Activated CD4-positive, alpha-beta T cell treated with anti-CD3 and anti-CD28 coated beads for 36 hours (primary cell): ENCODE results near the gene GSG1. TPM values are rescaled to one million over a fixed set of nuclear protein-coding genes. Genes with fewer than 3 reads are reported as not detected.
"Not testable (repeated sequence)": the region's sequence is repeated elsewhere in the genome, so short reads cannot be mapped to it uniquely, and the experiment has no call there.

Source experiments
- ATAC-seq: fragments of 200-7000 bp; cut with Tn5 transposase; one replicate; pipeline ENCODE4 v1.10.0; 2021; ENCODE audit warnings: mild to moderate bottlenecking, moderate library complexity
- CTCF ChIA-PET: fragments of 350-600 bp; sonication (Branson Sonifier 250); formaldehyde crosslinking; loops from one replicate; lab custom pipeline; 2021; ENCODE audit warnings: antibody characterized with exemption; lab: Charles Lee
- POLR2A ChIA-PET: fragments of 350-600 bp; sonication (Branson Sonifier 250); formaldehyde crosslinking; loops from one replicate; lab custom pipeline; 2021; ENCODE audit warnings: antibody characterized with exemption, inconsistent platforms; lab: Charles Lee
- DNase-seq: peaks from one replicate; pipeline ENCODE4 v3.0.0-alpha.2; 2020
- H3K27ac Mint-ChIP-seq: one replicate; pipeline ENCODE4 v1.8.0; 2021; ENCODE audit warnings: mixed read lengths
- H3K27me3 Mint-ChIP-seq: one replicate; pipeline ENCODE4 v1.8.0; 2021; ENCODE audit warnings: mixed read lengths
- H3K36me3 Mint-ChIP-seq: one replicate; pipeline ENCODE4 v1.8.0; 2021; ENCODE audit warnings: low read depth, mixed read lengths
- H3K4me1 Mint-ChIP-seq: one replicate; pipeline ENCODE4 v1.8.0; 2021; ENCODE audit warnings: mixed read lengths
- H3K4me3 Mint-ChIP-seq: one replicate; pipeline ENCODE4 v1.8.0; 2021; ENCODE audit warnings: mild to moderate bottlenecking, moderate library complexity, mixed read lengths
- H3K9me3 Mint-ChIP-seq: one replicate; pipeline ENCODE4 v1.8.0; 2021; ENCODE audit warnings: low read depth, mixed read lengths
- intact Hi-C, 2 experiments: fragments of 100-400 bp; cut with DNase I in 1 of 2; cut with micrococcal nuclease in 1 of 2; formaldehyde crosslinking; loops; one replicate each; pipeline versions ENCODE4 v1.14.2 to v1.15.1; 2022 to 2024; cut with DNase I, micrococcal nuclease
- total RNA-seq, 2 experiments: library from RNA; stranded (reverse); gene quantifications; one replicate each; pipeline ENCODE4 v1.2.3, GENCODE V29; 2021

Gene GSG1
- total RNA-seq, 2 experiments from 2014 or later = not detected

DNA sequence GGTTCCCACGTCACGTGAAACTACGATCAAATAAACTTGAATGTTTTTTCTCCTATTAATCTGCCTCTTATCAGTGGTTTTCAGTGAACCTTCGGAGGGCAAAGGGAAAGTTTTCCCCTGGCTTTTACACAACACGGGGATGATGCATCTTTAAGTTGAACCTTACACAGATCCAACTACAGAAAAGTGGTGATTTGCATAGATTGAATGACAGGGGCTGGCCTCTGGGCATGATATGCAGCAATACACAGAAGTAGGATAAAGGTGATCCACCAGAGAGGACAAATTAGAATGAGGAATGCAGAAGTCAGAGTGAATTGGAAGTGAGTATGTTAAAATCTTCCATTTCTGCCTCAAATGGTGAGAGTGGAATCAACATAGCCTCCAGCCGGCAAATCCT, 11.6 kb downstream of the GSG1 start:
- Mint-ChIP-seq H3K27me3 (no peaks in the 10 kb centered on the region), H3K36me3 (no peaks in the 10 kb centered on the region), H3K9me3 (no peaks in the 10 kb centered on the region), H3K27ac (no peak overlapping the region), H3K4me1 (peaks cover 6% of the 10 kb centered on the region), H3K4me3 (no peak overlapping the region)
- ATAC-seq (no peak), DNase-seq (no peak)
- intact Hi-C loops = no loop called here
- ChIA-PET POLR2A (no interaction called here), CTCF (interaction anchor here (3.2 kb wide), 1 partner anchor 120 kb away, joined by 9 read pairs; no protein-coding TSS in a partner anchor)

DNA sequence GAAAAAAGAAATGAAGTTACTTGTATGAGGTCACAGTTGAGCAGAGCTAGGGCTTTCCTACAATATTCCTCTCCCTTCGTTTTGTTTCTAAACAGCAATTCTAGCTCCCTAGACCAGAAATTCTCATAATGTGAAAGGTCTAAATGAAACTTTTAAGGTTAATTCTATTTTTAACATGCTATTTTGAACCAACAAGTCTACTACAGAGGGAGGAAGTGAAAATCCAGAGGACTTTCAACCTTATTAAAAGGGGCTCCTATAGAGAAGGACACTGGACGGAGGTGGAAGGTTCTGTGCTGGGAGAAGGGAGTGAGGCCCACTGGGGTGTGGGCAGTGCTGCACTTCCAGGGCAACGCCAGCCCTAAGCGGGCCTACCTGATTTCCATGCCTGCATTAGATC, 13.4 kb downstream of the GSG1 start:
- ChIA-PET CTCF (interaction anchor here (3.2 kb wide), 1 partner anchor 122 kb away, joined by 9 read pairs; no protein-coding TSS in a partner anchor), POLR2A (no interaction called here)
- H3K9me3 Mint-ChIP-seq = no peaks in the 10 kb centered on the region
- intact Hi-C loops = no loop called here
- H3K4me1 Mint-ChIP-seq = peaks cover 14% of the 10 kb centered on the region
- no peak overlapping the region for H3K4me3 Mint-ChIP-seq
- H3K36me3 Mint-ChIP-seq = peaks cover 3% of the 10 kb centered on the region
- no peak for DNase-seq
- no peak overlapping the region for H3K27ac Mint-ChIP-seq
- no peaks in the 10 kb centered on the region for H3K27me3 Mint-ChIP-seq
- no peak for ATAC-seq

DNA sequence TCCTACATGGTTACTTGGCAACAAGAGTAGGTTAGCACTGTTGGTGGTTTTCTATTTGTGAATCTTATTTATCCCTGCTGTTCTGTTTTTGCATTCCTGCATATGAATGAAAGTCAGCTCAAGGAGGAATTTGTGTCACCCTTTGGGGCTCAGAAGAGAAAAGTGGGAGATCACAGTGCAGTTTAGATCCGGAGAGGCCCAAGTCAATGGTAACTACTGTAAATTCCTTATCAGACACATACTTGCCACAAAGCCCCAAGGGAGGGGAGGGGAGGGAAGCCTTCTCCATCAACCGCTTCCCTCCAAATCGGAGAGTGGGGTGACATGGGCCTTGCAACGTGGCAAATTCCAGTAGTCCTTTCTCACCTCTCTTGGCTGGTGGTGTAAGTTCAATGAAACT, 15.0 kb downstream of the GSG1 start:
- POLR2A ChIA-PET = interaction anchor here (0.7 kb wide), 1 partner anchor 89 kb away, joined by 3 read pairs; no protein-coding TSS in a partner anchor
- no peak overlapping the region for H3K27ac Mint-ChIP-seq
- H3K27me3 Mint-ChIP-seq = no peaks in the 10 kb centered on the region
- H3K36me3 Mint-ChIP-seq = peaks cover 7% of the 10 kb centered on the region
- ATAC-seq = no peak
- DNase-seq = no peak
- H3K4me3 Mint-ChIP-seq = no peak overlapping the region
- intact Hi-C loops = loop anchor here in 1 of 2 experiments (5.0 kb wide), 1 partner anchor 166 kb away; no protein-coding TSS in a partner anchor
- H3K9me3 Mint-ChIP-seq = no peaks in the 10 kb centered on the region
- CTCF ChIA-PET = interaction anchor here (0.8 to 3.2 kb wide), 2 partner anchors 123 to 124 kb away, joined by 4 to 9 read pairs; no protein-coding TSS in a partner anchor
- peaks cover 11% of the 10 kb centered on the region for H3K4me1 Mint-ChIP-seq

DNA sequence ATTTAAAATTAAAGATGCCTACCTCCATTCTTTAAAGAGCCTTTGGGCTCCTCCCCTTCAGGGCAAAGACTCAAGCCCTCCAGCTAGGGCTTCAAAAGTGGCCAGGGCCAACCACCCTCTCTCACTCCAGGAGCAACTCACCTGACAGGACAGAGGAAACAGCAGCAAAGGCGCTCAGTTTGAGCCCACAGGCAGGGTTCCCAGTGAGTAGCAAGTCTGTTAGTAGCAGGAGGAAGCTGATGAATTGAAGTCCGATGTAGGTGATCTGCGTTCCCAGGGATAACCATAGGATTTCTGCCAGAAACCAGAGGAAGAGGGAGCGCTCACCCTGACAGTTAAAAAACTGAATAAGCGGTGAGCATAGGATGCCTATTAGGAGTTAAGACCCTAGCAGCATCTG, 15.7 kb downstream of the GSG1 start:
- H3K27me3 Mint-ChIP-seq = no peaks in the 10 kb centered on the region
- CTCF ChIA-PET = interaction anchor here (0.5 to 0.9 kb wide), 3 partner anchors 13 to 125 kb away, joined by 3 to 4 read pairs (median 4); no protein-coding TSS in a partner anchor
- DNase-seq = no peak
- ATAC-seq = no peak
- H3K36me3 Mint-ChIP-seq = peaks cover 10% of the 10 kb centered on the region
- POLR2A ChIA-PET = interaction anchor here (0.7 kb wide), 1 partner anchor 89 kb away, joined by 3 read pairs; no protein-coding TSS in a partner anchor
- no peak overlapping the region for H3K27ac Mint-ChIP-seq
- H3K4me3 Mint-ChIP-seq = no peak overlapping the region
- H3K4me1 Mint-ChIP-seq = peaks cover 11% of the 10 kb centered on the region
- H3K9me3 Mint-ChIP-seq = no peaks in the 10 kb centered on the region
- intact Hi-C loops = loop anchor here in 1 of 2 experiments (5.0 kb wide), 1 partner anchor 165 kb away; no protein-coding TSS in a partner anchor

DNA sequence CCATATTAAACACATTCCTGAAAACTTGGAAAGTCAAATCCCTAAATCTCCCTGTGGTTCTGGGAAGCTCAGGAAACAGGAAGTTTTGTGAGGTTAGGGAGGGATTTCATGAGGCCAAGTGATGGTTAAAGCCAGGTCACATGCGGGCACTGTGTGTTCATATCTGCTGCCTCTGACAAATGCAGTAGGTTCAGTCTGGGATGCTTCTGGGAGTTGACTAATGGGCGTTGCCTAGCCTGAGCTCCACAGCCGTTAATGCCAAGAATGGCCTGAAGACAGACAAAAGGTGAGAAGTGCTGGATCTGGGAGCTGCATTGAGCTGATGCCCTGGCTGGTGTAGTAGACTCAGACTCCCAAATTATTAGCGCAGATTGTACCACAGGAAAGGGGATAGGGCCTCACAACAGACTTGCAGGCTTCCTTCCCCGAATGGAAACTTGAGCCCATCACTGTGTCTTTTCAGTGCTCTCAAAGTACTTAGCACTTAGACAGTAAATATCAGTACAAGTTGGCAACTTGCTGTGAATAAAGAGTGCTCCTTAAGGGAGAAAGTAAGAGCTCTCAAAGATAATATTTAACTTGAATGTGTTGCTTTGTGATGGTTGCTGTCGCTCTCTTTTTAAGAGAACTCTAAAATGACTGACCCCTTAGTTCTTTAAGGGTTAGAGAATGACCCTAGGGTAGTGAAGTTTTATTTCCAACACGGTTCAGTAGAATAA, 17.3 kb downstream of the GSG1 start:
- DNase-seq (no peak), ATAC-seq (no peak)
- CTCF ChIA-PET = interaction anchor here (1.2 kb wide), 1 partner anchor 170 kb away, joined by 3 read pairs; no protein-coding TSS in a partner anchor
- Mint-ChIP-seq H3K27me3 (no peaks in the 10 kb centered on the region), H3K4me1 (peaks cover 11% of the 10 kb centered on the region), H3K36me3 (peaks cover 10% of the 10 kb centered on the region), H3K9me3 (no peaks in the 10 kb centered on the region), H3K27ac (no peak overlapping the region), H3K4me3 (no peak overlapping the region)
- POLR2A ChIA-PET = no interaction called here
- intact Hi-C loops = loop anchor here in 1 of 2 experiments (5.0 kb wide), 1 partner anchor 164 kb away; no protein-coding TSS in a partner anchor

DNA sequence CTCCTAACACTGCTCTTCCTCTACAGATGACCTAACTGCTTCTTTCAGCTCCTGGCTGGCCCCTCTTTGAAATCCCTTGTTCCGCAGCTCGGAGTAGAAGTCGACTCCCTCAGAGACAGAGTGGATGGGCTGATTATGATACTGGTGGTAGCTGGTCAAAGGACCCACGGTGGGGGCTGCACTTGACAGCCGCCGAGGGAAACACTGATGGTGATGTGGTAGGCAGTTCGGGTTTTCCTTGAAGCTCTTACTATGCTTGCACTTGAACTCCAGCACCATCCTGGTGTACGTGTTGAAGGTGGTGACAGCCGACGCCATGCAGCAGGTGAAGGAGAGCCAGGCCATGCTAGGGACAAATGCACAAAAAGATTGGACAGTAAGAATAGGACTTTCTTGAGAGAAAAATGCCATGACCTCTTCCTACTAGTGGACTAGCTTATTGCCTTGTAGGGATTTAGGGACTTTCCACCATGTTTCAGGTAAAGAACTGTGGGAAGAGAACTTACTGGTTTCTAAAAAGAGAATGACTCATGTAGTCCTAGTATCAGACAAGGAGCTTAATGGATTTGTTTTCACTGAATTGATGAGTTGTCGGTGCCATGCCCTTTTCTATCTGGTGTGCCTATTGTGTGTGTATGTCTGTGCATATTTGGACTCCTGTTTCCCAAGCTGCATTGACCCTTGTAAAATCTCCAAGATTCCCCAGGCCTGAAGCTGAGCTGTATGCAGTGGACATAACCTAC, 18.4 kb downstream of the GSG1 start:
- ATAC-seq (peak; percentile 51), DNase-seq (no peak)
- CTCF ChIA-PET = interaction anchor here (0.7 to 1.2 kb wide), 3 partner anchors 57 to 171 kb away, joined by 3 read pairs; no protein-coding TSS in a partner anchor
- POLR2A ChIA-PET = no interaction called here
- Mint-ChIP-seq H3K9me3 (no peaks in the 10 kb centered on the region), H3K4me1 (peaks cover 11% of the 10 kb centered on the region), H3K27ac (no peak overlapping the region), H3K4me3 (no peak overlapping the region), H3K36me3 (peaks cover 17% of the 10 kb centered on the region), H3K27me3 (no peaks in the 10 kb centered on the region)
- intact Hi-C loops = loop anchor here in 1 of 2 experiments (5.0 kb wide), 1 partner anchor 163 kb away; no protein-coding TSS in a partner anchor

DNA sequence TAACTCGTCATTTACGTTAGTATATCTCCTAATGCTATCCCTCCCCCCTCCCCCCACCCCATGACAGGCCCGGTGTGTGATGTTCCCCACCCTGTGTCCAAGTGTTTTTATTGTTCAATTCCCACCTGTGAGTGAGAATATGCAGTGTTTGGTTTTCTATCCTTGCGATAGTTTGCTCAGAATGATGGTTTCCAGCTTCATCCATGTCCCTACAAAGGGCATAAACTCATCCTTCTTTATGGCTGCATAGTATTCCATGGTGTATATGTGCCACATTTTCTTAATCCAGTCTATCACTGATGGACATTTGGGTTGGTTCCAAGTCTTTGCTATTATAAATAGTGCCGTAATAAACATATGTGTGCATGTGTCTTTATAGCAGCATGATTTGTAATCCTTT, 19.8 kb downstream of the GSG1 start:
- H3K4me3 Mint-ChIP-seq, DNase-seq, intact Hi-C loops, POLR2A ChIA-PET, ATAC-seq, H3K27ac Mint-ChIP-seq, CTCF ChIA-PET, H3K27me3 Mint-ChIP-seq, H3K9me3 Mint-ChIP-seq: not testable (repeated sequence)
- H3K36me3 Mint-ChIP-seq = peaks cover 20% of the 10 kb centered on the region
- H3K4me1 Mint-ChIP-seq = peaks cover 11% of the 10 kb centered on the region

DNA sequence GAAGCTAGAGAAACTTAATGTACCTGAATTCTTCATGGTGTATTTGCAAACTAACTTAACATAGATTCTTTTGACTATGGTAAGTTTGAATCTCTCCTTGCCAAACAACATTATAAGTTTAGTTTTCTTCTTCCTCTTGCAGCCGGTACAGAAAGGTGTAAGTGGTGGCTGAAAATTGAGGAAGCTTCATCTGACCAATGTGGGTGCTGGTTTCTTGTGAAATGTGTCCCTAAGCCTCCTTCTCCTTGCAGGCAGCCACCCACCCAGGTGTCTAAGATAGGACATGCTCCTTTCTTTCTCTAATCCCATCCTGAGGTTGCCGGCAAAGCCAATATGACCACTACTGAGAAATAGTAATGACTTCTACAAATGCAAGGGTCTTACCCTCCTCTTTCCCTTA, 20.6 kb downstream of the GSG1 start:
- no peaks in the 10 kb centered on the region for H3K27me3 Mint-ChIP-seq
- no peak for ATAC-seq
- no peak for DNase-seq
- CTCF ChIA-PET = interaction anchor here (1.6 kb wide), 1 partner anchor 129 kb away, joined by 7 read pairs; no protein-coding TSS in a partner anchor
- POLR2A ChIA-PET = no interaction called here
- H3K36me3 Mint-ChIP-seq = peaks cover 24% of the 10 kb centered on the region
- no peak overlapping the region for H3K27ac Mint-ChIP-seq
- intact Hi-C loops = no loop called here
- no peak overlapping the region for H3K4me3 Mint-ChIP-seq
- H3K4me1 Mint-ChIP-seq = peaks cover 11% of the 10 kb centered on the region
- no peaks in the 10 kb centered on the region for H3K9me3 Mint-ChIP-seq

DNA sequence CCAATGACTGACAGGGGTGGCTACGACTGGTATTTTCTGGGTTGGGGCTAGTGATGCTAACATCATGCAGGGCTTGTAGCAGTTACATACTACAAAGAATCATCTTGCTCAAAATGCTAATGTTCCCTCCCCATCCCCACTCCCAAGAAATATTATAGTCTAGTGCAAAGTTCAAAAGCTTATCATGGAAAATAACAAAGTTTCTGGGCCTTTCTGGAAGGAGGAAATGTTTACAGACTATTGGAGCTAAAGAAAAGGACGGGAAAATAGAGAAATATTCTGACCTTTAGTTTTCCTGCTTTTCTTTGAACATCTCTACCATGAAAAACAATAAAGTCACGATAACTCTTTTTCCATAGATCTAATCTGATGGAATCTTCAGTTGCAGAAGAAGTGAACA, 23.2 kb downstream of the GSG1 start:
- ATAC-seq (no peak), DNase-seq (no peak)
- Mint-ChIP-seq H3K4me3 (no peak overlapping the region), H3K9me3 (no peaks in the 10 kb centered on the region), H3K36me3 (peaks cover 26% of the 10 kb centered on the region), H3K27me3 (no peaks in the 10 kb centered on the region), H3K4me1 (peaks cover 5% of the 10 kb centered on the region), H3K27ac (no peak overlapping the region)
- intact Hi-C loops = no loop called here
- CTCF ChIA-PET = interaction anchor here (1.3 kb wide), 1 partner anchor 132 kb away, joined by 3 read pairs; no protein-coding TSS in a partner anchor
- POLR2A ChIA-PET = no interaction called here

DNA sequence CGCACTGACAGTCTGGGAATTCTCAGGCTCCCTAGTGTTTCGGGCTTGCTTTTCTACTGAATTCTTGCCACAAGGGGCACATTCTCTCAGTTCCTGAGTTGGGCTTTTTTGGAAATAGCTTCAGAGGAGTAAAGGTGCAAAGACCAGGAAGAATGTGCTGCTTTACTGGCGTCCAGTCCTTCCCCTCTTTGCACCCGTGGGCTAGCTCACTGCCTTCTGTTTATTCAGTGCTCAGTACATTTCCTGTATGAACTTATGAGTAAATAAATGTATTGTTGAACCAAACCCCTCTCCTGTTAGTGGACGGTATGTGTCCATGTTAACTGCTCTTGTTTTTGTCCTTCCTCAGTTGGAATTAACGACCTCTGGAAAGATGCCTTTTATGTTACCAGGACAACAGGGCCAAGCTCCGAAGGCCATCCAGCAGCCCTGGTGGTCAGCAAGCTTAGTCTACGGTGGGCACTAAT, 24.0 kb downstream of the GSG1 start:
- no peak overlapping the region for H3K27ac Mint-ChIP-seq
- CTCF ChIA-PET = interaction anchor here (0.6 to 1.3 kb wide), 2 partner anchors 133 to 271 kb away, joined by 3 read pairs; no protein-coding TSS in a partner anchor
- no peaks in the 10 kb centered on the region for H3K27me3 Mint-ChIP-seq
- POLR2A ChIA-PET = no interaction called here
- no peak overlapping the region for H3K4me3 Mint-ChIP-seq
- intact Hi-C loops = no loop called here
- ATAC-seq (no peak), DNase-seq (no peak)
- no peaks in the 10 kb centered on the region for H3K9me3 Mint-ChIP-seq
- peaks cover 25% of the 10 kb centered on the region for H3K36me3 Mint-ChIP-seq
- no peaks in the 10 kb centered on the region for H3K4me1 Mint-ChIP-seq
